Fibroblast of lung (primary cell): Measurements from ENCODE around the gene CHCHD10. TPM values are rescaled to one million over a fixed set of nuclear protein-coding genes. Genes with fewer than 3 reads are reported as not detected.
A peak's percentile ranks its signal among the peaks of the same experiment; 100 is the strongest.

Experiments used
- DNase-seq, 2 donors: peaks; one replicate each; pipeline versions ENCODE4 v3.0.0 to v3.0.0-alpha.2; 2010; ENCODE audit warnings: low read depth in 2 of 2
- H2AFZ ChIP-seq: 2 replicates; pipeline ENCODE4 v1.5.1; 2012; ENCODE audit warnings: low read length, control low read depth, inconsistent platforms
- H3K27ac ChIP-seq: 2 replicates; pipeline ENCODE4 v1.5.1; 2011; ENCODE audit warnings: low read length, control low read depth; ENCODE audit not compliant: insufficient read depth
- H3K27me3 ChIP-seq: 2 replicates; pipeline ENCODE4 v1.5.1; 2011; ENCODE audit warnings: mild to moderate bottlenecking, low read length; ENCODE audit not compliant: control insufficient read depth, insufficient read depth
- H3K36me3 ChIP-seq: 2 replicates; pipeline ENCODE4 v1.5.1; 2011; ENCODE audit warnings: low read length; ENCODE audit not compliant: control insufficient read depth, insufficient read depth
- H3K4me1 ChIP-seq: 2 replicates; pipeline ENCODE4 v1.5.1; 2011; ENCODE audit warnings: low read length; ENCODE audit not compliant: control insufficient read depth, insufficient read depth; ENCODE audit errors: extremely low read depth
- H3K4me2 ChIP-seq: 2 replicates; pipeline ENCODE4 v1.5.1; 2011; ENCODE audit warnings: low read length, control low read depth; ENCODE audit not compliant: insufficient read depth; ENCODE audit errors: extremely low read depth
- H3K4me3 ChIP-seq, 4 experiments: fragments of 200-600 bp in 1 of 4; sonication (generic) in 1 of 4; replicated peaks in 1 of 4; 2 replicates each; pipeline ENCODE4 v1.5.1; 2011 to 2016; ENCODE audit warnings: low read length in 4 of 4, low read depth in 3 of 4, mild to moderate bottlenecking in 3 of 4, control low read depth in 2 of 4, inconsistent platforms in 1 of 4, mixed read lengths in 1 of 4; ENCODE audit not compliant: insufficient read depth in 1 of 4; ENCODE audit errors: control extremely low read depth in 1 of 4
- H3K79me2 ChIP-seq: 2 replicates; pipeline ENCODE4 v1.5.1; 2012; ENCODE audit warnings: mild to moderate bottlenecking, low read length, inconsistent platforms; ENCODE audit not compliant: control insufficient read depth, insufficient read depth
- H3K9ac ChIP-seq: 2 replicates; pipeline ENCODE4 v1.5.1; 2011; ENCODE audit warnings: mild to moderate bottlenecking, low read length, control low read depth; ENCODE audit not compliant: insufficient read depth
- H3K9me3 ChIP-seq: 2 replicates; pipeline ENCODE4 v1.5.1; 2012; ENCODE audit warnings: low read depth, low read length; ENCODE audit not compliant: control insufficient read depth, insufficient read depth
- H4K20me1 ChIP-seq: 2 replicates; pipeline ENCODE4 v1.5.1; 2011; ENCODE audit warnings: low read length; ENCODE audit not compliant: control insufficient read depth, insufficient read depth; ENCODE audit errors: extremely low read depth
- EZH2 ChIP-seq: IDR thresholded peaks from 2 replicates; pipeline ENCODE4 v1.5.1; 2012; ENCODE audit warnings: low read length, control low read depth, mild to moderate bottlenecking; ENCODE audit errors: missing control alignments
- polyA plus RNA-seq, 2 donors: library from polyadenylated mRNA; depleted of rRNA in 1 of 2; stranded (reverse) in 1 of 2; unstranded in 1 of 2; fragments of >200 nt; gene quantifications; 2 replicates each; pipeline ENCODE4 v1.2.1, GENCODE V29; 2011 to 2012; ENCODE audit warnings: missing spikeins in 1 of 2
- total RNA-seq: library from RNA; depleted of rRNA; stranded (reverse); fragments of >200 nt; gene quantifications from 2 replicates; pipeline ENCODE4 v1.2.1, GENCODE V29; 2014
- TF ChIP-seq, protein P1 (sequence below), 2 donors: IDR thresholded peaks in 1 of 2; conservative IDR thresholded peaks in 1 of 2; 1 replicate in 1 of 2; 2 replicates in 1 of 2; pipeline ENCODE4 v1.5.1; 2011 to 2012; ENCODE audit warnings: low read length in 2 of 2, control low read depth in 1 of 2, inconsistent platforms in 1 of 2, low read depth in 1 of 2, mild to moderate bottlenecking in 1 of 2

CHCHD10 gene
- total and polyA plus RNA-seq, 2 donors (not counting 1 experiment from before 2014, with no cell fraction given) = 5.4 to 11.4 TPM

DNA sequence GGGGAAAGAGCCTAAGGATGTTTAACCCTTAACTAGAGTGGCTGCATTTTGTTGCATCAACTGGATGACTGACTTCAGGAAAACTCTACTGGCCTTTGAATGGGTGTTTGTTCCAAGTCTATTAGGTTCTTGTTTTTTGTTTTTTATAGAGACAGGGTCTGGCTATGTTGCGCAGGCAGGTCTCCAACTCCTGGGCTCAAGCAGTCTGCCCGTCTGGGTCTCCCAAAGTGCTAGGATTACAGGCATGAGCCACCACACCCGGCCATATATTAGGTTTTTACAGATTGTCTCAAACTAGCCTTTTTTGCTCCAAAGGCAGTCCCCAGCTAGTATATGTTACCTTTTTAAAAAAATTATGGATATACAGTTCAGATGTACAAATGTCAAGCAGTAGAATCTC is 20.1 kb upstream of the CHCHD10 start:
- Histone ChIP-seq H3K9ac (peak overlapping the region; percentile 60), H3K36me3 (peaks cover 1% of the 10 kb centered on the region), H3K79me2 (peaks cover 52% of the 10 kb centered on the region), H3K4me2 (peak overlapping the region; percentile 95), H2AFZ (no peak overlapping the region), H3K4me1 (peaks cover 12% of the 10 kb centered on the region), H4K20me1 (no peaks in the 10 kb centered on the region), H3K27ac (peak overlapping the region; percentile 95), H3K27me3 (no peaks in the 10 kb centered on the region), H3K4me3 (peak overlapping the region; percentile 71 to 94 (median 86)), H3K9me3 (no peaks in the 10 kb centered on the region)
- no peak for DNase-seq
- TF ChIP-seq, protein P1, sequence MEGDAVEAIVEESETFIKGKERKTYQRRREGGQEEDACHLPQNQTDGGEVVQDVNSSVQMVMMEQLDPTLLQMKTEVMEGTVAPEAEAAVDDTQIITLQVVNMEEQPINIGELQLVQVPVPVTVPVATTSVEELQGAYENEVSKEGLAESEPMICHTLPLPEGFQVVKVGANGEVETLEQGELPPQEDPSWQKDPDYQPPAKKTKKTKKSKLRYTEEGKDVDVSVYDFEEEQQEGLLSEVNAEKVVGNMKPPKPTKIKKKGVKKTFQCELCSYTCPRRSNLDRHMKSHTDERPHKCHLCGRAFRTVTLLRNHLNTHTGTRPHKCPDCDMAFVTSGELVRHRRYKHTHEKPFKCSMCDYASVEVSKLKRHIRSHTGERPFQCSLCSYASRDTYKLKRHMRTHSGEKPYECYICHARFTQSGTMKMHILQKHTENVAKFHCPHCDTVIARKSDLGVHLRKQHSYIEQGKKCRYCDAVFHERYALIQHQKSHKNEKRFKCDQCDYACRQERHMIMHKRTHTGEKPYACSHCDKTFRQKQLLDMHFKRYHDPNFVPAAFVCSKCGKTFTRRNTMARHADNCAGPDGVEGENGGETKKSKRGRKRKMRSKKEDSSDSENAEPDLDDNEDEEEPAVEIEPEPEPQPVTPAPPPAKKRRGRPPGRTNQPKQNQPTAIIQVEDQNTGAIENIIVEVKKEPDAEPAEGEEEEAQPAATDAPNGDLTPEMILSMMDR (conservative IDR thresholded peaks at IDR 0.05 in 1 of 2, IDR thresholded peaks at IDR 0.05 in 1 of 2; ENCODE audit: low read depth in 1 of 2, low read length in 2 of 2) = no peak
- no peak for TF ChIP-seq EZH2

DNA sequence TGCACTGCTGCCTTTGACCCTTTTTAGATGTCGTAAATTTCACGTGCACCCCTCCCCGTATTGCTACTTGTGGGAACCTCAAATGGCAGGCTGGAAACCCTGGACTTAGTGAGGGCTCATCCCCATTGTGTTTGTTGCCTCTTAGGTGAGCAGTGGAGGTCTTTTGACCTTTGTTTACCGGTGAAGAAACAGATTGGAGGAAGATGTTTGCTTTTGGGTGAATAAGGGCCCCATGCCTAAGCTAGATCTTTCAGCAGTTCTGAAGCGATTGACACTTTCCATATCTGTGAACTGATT is 19.8 kb upstream of the CHCHD10 start:
- TF ChIP-seq, protein P1 (conservative IDR thresholded peaks at IDR 0.05 in 1 of 2, IDR thresholded peaks at IDR 0.05 in 1 of 2; ENCODE audit: low read depth in 1 of 2, low read length in 2 of 2) = no peak
- TF ChIP-seq EZH2 = no peak
- H3K4me2 ChIP-seq = peak overlapping the region; percentile 95
- peak overlapping the region; percentile 60 for H3K9ac ChIP-seq
- H3K36me3 ChIP-seq = peaks cover 1% of the 10 kb centered on the region
- no peaks in the 10 kb centered on the region for H3K27me3 ChIP-seq
- peaks cover 49% of the 10 kb centered on the region for H3K79me2 ChIP-seq
- H3K4me3 ChIP-seq = peak overlapping the region; percentile 71 to 94 (median 86)
- peaks cover 12% of the 10 kb centered on the region for H3K4me1 ChIP-seq
- H3K9me3 ChIP-seq = no peaks in the 10 kb centered on the region
- H3K27ac ChIP-seq = peak overlapping the region; percentile 95
- H4K20me1 ChIP-seq = no peaks in the 10 kb centered on the region
- H2AFZ ChIP-seq = no peak overlapping the region
- DNase-seq = no peak

DNA sequence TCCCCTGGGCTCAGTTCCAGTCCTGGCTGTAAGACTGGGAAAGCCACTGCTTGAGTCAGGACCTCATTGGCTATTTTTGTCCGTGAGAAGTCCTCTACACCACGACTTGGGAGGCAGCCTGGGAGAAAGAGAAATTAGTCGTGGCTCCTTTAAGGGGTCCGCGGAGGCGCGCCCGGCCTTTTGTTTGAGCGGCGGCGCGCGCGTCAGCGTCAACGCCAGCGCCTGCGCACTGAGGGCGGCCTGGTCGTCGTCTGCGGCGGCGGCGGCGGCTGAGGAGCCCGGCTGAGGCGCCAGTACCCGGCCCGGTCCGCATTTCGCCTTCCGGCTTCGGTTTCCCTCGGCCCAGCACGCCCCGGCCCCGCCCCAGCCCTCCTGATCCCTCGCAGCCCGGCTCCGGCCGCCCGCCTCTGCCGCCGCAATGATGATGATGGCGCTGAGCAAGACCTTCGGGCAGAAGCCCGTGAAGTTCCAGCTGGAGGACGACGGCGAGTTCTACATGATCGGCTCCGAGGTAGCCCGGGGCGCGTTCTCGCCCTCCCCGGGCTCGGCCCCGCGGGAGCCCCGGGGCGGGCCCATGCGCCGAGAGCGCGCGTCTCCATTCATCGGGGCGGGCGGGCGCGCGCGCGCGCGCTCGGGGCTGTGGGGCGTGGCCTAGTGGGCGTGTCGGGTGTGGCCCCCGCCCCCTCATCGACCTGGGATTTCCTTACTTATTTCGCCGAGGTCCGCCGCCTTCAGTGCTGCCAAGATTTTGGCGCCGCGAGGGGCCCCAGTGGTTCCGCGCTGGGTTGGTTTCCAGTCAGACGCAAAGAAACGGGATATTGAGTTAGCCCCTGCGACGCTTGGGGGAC is 19.2 kb upstream of the CHCHD10 start, which contains the start of gene SMARCB1:
SMARCB1 (plus strand) TSS at position 215 of the 848 bp plus-strand sequence; CDS start at position 419, 204 bp downstream.
- peak; percentile 92 to 94 for DNase-seq
- peak within 1 kb of the TSS; percentile 95 for H3K27ac ChIP-seq
- peak within 1 kb of the TSS; percentile 71 to 94 (median 86) for H3K4me3 ChIP-seq
- peaks cover 1% of the 10 kb centered on the region for H3K36me3 ChIP-seq
- peaks cover 43% of the 10 kb centered on the region for H3K79me2 ChIP-seq
- peak within 1 kb of the TSS; percentile 2 for H2AFZ ChIP-seq
- H3K4me2 ChIP-seq = peak within 1 kb of the TSS; percentile 95
- no peaks in the 10 kb centered on the region for H3K9me3 ChIP-seq
- H3K9ac ChIP-seq = peak within 1 kb of the TSS; percentile 99
- TF ChIP-seq, protein P1 (conservative IDR thresholded peaks at IDR 0.05 in 1 of 2, IDR thresholded peaks at IDR 0.05 in 1 of 2; ENCODE audit: low read depth in 1 of 2, low read length in 2 of 2) = no peak
- no peaks in the 10 kb centered on the region for H3K27me3 ChIP-seq
- H4K20me1 ChIP-seq = no peaks in the 10 kb centered on the region
- peaks cover 13% of the 10 kb centered on the region for H3K4me1 ChIP-seq
